Raji (cell line): ENCODE measurements around the gene RYR2.

ENCODE experiments used
- POLR2A ChIP-seq: IDR thresholded peaks from 2 replicates; pipeline ENCODE4 v1.6.1; 2011; ENCODE audit warnings: low read depth, low read length, control low read depth; ENCODE audit not compliant: insufficient read depth

RYR2 gene

GRCh38 chr1:237353918-237354317 lies 311.9 kb downstream of the RYR2 start:
- no peak for TF ChIP-seq POLR2A

GRCh38 chr1:237355022-237355421 lies 313.0 kb downstream of the RYR2 start:
- no peak for TF ChIP-seq POLR2A

GRCh38 chr1:237358555-237358954 lies 316.6 kb downstream of the RYR2 start:
- no peak for TF ChIP-seq POLR2A

- no peak for TF ChIP-seq POLR2A
Observed at GRCh38 chr1:237367758-237368157, 325.8 kb downstream of the RYR2 start.

- no peak for TF ChIP-seq POLR2A
Observed at GRCh38 chr1:237383791-237384190, 341.8 kb downstream of the RYR2 start.

GRCh38 chr1:237384213-237384612 lies 342.2 kb downstream of the RYR2 start:
- no peak for TF ChIP-seq POLR2A

GRCh38 chr1:237386362-237387143 lies 344.6 kb downstream of the RYR2 start:
- no peak for TF ChIP-seq POLR2A

GRCh38 chr1:237387144-237387505 lies 345.1 kb downstream of the RYR2 start:
- TF ChIP-seq POLR2A = no peak

- no peak for TF ChIP-seq POLR2A
Observed at GRCh38 chr1:237390823-237391222, 348.8 kb downstream of the RYR2 start.

GRCh38 chr1:237393632-237394031 lies 351.6 kb downstream of the RYR2 start:
- TF ChIP-seq POLR2A = no peak

- no peak for TF ChIP-seq POLR2A
Observed at GRCh38 chr1:237394281-237394680, 352.3 kb downstream of the RYR2 start.

- no peak for TF ChIP-seq POLR2A
Observed at GRCh38 chr1:237396426-237396825, 354.4 kb downstream of the RYR2 start.

GRCh38 chr1:237398751-237399150 lies 356.8 kb downstream of the RYR2 start:
- TF ChIP-seq POLR2A = no peak

- TF ChIP-seq POLR2A = no peak
Observed at GRCh38 chr1:237405912-237406311, 363.9 kb downstream of the RYR2 start.

GRCh38 chr1:237411621-237412020 lies 369.6 kb downstream of the RYR2 start:
- no peak for TF ChIP-seq POLR2A

- TF ChIP-seq POLR2A = no peak
Observed at GRCh38 chr1:237416924-237417655, 375.1 kb downstream of the RYR2 start.
